Pancreas (tissue), 10 donors: ENCODE measurements around the gene ZNF280C. TPM values are rescaled to one million over a fixed set of nuclear protein-coding genes. Genes with fewer than 3 reads are reported as not detected.

Experiments used
- ATAC-seq, 4 donors: fragments of 200-7000 bp; cut with Tn5 transposase; one replicate each; pipeline versions ENCODE4 v1.8.0 to v1.9.1; 2020; ENCODE audit warnings: mild to moderate bottlenecking in 4 of 4, moderate library complexity in 4 of 4
- DNase-seq, 6 donors: peaks; one replicate each; pipeline ENCODE4 v3.0.0-alpha.2; 2020
- FAIRE-seq: peaks from 2 replicates; lab custom pipeline; 2012; peaks lifted over from hg19 to GRCh38; lab: Jason Lieb, UNC
- H3K27ac ChIP-seq, 4 donors: fragments of 200-600 bp; sonication (generic); 1 replicate in 3 of 4; 2 replicates in 1 of 4; pipeline versions ENCODE4 v1.5.0 to v1.8.0; 2020
- H3K27me3 ChIP-seq, 4 donors: fragments of 200-600 bp; one replicate each; pipeline ENCODE4 v1.8.0; 2021
- H3K36me3 ChIP-seq, 3 donors: fragments of 200-600 bp; sonication (generic) in 1 of 3; one replicate each; pipeline versions ENCODE4 v1.5.0 to v1.8.0; 2020 to 2021
- H3K4me1 ChIP-seq, 3 donors: fragments of 200-600 bp; one replicate each; pipeline ENCODE4 v1.8.0; 2021
- H3K4me3 ChIP-seq, 4 donors: fragments of 200-600 bp; sonication (generic) in 2 of 4; one replicate each; pipeline versions ENCODE4 v1.5.0 to v1.8.0; 2020 to 2021
- H3K9me3 ChIP-seq, 4 donors: fragments of 200-600 bp; one replicate each; pipeline ENCODE4 v1.8.0; 2021
- CTCF ChIP-seq, 4 donors: fragments of 200-600 bp; sonication (generic) in 3 of 4; IDR thresholded peaks; one replicate each; pipeline versions ENCODE4 v1.5.0 to v1.8.0; 2021; ENCODE audit warnings: antibody characterized with exemption in 4 of 4
- WGBS, 2 donors: extraction: QIAGEN DNeasy Blood & Tissue Kit; methylation state at CpG; one replicate each; pipeline ENCODE4 v1.1.7; 2013; 5-methylcytosine and 5-hydroxymethylcytosine counted together
- intact Hi-C, 3 donors: fragments of 100-400 bp; cut with DNase I; formaldehyde crosslinking; loops; one replicate each; pipeline versions ENCODE4 v1.11.1 to v1.14.2; 2022
- polyA plus RNA-seq, 2 donors: library from polyadenylated mRNA; stranded (reverse); fragments of 200-250 nt; gene quantifications; one replicate each; pipeline ENCODE4 v1.2.3, GENCODE V29; 2013
- total RNA-seq, 6 donors: library from RNA; stranded (reverse); fragmentation: NEBNext Ultra II Directional in 4 of 6; extraction: Animal tissue kit (Norgen Biotek cat#: 25700) in 4 of 6; gene quantifications; one replicate each; pipeline versions ENCODE4 v1.2.1 to v1.2.4, GENCODE V29; 2021 to 2023
- donor health status: healthy with polysubstance abuse.
- donor health status: DM: no; HTN: no; CAD: no; lungs with moderate emphysema.
- donor health status: DM: no; HTN: no; CAD: no.
- donor health status: control.
- donor health status: control.
- donor health status: Bipolar disorder and iron deficiency.
- donor health status: DM: yes; HTN: yes; CAD: no.
- donor health status: DM: no; HTN: no; CAD: no.
- donor health status: DM: no; HTN: no; CAD: no.
- donor health status: DM: yes; HTN: yes; CAD: no.

The ZNF280C gene
- total and polyA plus RNA-seq, 8 donors = 0.61 to 2.5 (median 1.4) TPM

DNA sequence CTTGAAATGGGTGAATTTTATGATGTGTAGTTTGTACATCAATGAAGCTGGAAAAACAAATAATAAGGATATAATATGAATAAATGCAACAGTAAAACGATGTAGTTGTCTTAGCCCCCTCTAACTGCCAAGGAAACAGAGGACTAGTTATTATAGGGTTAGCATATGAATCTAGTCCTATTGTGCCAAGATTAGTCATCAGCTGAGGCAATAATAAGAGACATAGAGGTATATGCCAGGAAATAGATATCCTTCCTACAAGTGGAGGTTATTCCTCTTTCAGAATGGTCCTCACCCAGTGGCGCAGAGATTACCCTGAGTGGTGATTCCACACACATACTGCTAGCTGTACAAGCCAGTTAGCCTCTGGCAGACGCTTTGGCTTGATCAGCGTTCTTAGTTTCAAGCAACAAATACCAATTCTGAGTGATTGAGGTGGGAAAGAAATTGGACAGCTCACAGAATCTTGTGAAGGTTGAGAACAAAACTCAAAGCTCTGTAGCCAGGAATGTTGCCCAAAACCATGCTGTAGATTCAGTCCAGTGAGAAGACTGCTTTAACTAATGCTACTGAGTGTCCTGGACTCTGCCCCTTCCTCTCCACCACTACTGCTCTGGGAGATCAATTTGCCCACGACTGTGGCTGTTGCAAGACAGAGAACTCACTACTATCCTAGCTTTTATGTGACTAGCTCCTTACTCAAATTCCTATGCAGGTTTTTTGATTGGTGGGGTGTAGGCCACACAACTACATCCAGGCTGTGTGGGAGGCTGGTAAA lies 27.0 kb upstream of the ZNF280C start:
- WGBS, 2 donors = 49 to 52% methylated on average over 5 of the region's 5 CpGs
- no peaks in the 10 kb centered on the region for H3K4me1 ChIP-seq
- no peak for ATAC-seq
- no peak for TF ChIP-seq CTCF (IDR thresholded peaks at IDR 0.05)
- H3K36me3 ChIP-seq = no peaks in the 10 kb centered on the region
- H3K9me3 ChIP-seq = no peaks in the 10 kb centered on the region
- no peak for DNase-seq
- no peak overlapping the region for H3K4me3 ChIP-seq
- H3K27me3 ChIP-seq = peaks cover 0 to 6% (median 2%) of the 10 kb centered on the region in 4 donors
- FAIRE-seq = no peak
- intact Hi-C loops = no loop called here
- H3K27ac ChIP-seq = no peak overlapping the region

- H3K4me1 ChIP-seq = no peaks in the 10 kb centered on the region
- ATAC-seq (no peak), DNase-seq (no peak), FAIRE-seq (no peak)
- no peaks in the 10 kb centered on the region for H3K36me3 ChIP-seq
- WGBS, 2 donors = 65 to 66% methylated on average over 11 of the region's 11 CpGs
- no peak overlapping the region for H3K4me3 ChIP-seq
- intact Hi-C loops = no loop called here
- H3K27ac ChIP-seq = no peak overlapping the region
- no peaks in the 10 kb centered on the region for H3K27me3 ChIP-seq
- TF ChIP-seq CTCF (IDR thresholded peaks at IDR 0.05) = no peak
- H3K9me3 ChIP-seq = no peaks in the 10 kb centered on the region
These were observed 18.5 kb upstream of the ZNF280C start for GRCh38 chrX:130287071-130287770.

- FAIRE-seq (no peak), ATAC-seq (no peak), DNase-seq (no peak)
- no peak for TF ChIP-seq CTCF (IDR thresholded peaks at IDR 0.05)
- no peak overlapping the region for H3K27ac ChIP-seq
- no peaks in the 10 kb centered on the region for H3K36me3 ChIP-seq
- intact Hi-C loops = no loop called here
- no peaks in the 10 kb centered on the region for H3K4me1 ChIP-seq
- 85 to 88% methylated on average over 2 of the region's 2 CpGs for WGBS, 2 donors
- H3K4me3 ChIP-seq = no peak overlapping the region
- no peaks in the 10 kb centered on the region for H3K9me3 ChIP-seq
- no peaks in the 10 kb centered on the region for H3K27me3 ChIP-seq
These were observed 17.0 kb upstream of the ZNF280C start for GRCh38 chrX:130285710-130286109.

GRCh38 chrX:130285069-130285620 lies 16.4 kb upstream of the ZNF280C start:
- Histone ChIP-seq H3K36me3 (no peaks in the 10 kb centered on the region), H3K27me3 (no peaks in the 10 kb centered on the region), H3K9me3 (no peaks in the 10 kb centered on the region), H3K4me3 (no peak overlapping the region), H3K4me1 (no peaks in the 10 kb centered on the region), H3K27ac (no peak overlapping the region)
- no peak for DNase-seq
- 86 to 87% methylated on average over 3 of the region's 3 CpGs for WGBS, 2 donors
- no peak for TF ChIP-seq CTCF (IDR thresholded peaks at IDR 0.05)
- no peak for FAIRE-seq
- ATAC-seq = no peak
- intact Hi-C loops = no loop called here
